NCI-H146 treated with DMSO at 0.1 percent for 48 hours (cell line): ENCODE measurements around the gene COL6A3.

ENCODE experiments used
- DNase-seq: peaks from one replicate; lab custom pipeline; 2025; ENCODE audit not compliant: unreplicated experiment; lab: John Stamatoyannopoulos, UW

COL6A3 gene

GRCh38 chr2:237276716-237277490 lies 137.1 kb downstream of the COL6A3 start:
- DNase-seq: no peak
